Transverse colon (tissue), 4 donors: Measurements from ENCODE around the gene CHORDC1. TPM values are rescaled to one million over a fixed set of nuclear protein-coding genes. Genes with fewer than 3 reads are reported as not detected.
A peak's percentile ranks its signal among the peaks of the same experiment; 100 is the strongest.

Source experiments
- DNase-seq: peaks from one replicate; pipeline ENCODE4 v3.0.0-alpha.2; 2019
- H3K27ac ChIP-seq, 4 donors: fragments of 200-600 bp; sonication (generic); 2 replicates each; pipeline ENCODE4 v1.5.1; 2016 to 2018; ENCODE audit warnings: inconsistent platforms in 4 of 4
- H3K27me3 ChIP-seq: fragments of 200-600 bp; sonication (generic); 2 replicates; pipeline ENCODE4 v1.5.1; 2017; ENCODE audit warnings: inconsistent platforms
- H3K36me3 ChIP-seq, 4 donors: fragments of 200-600 bp; sonication (generic); 2 replicates each; pipeline ENCODE4 v1.5.1; 2017 to 2019; ENCODE audit warnings: inconsistent platforms in 4 of 4
- H3K4me1 ChIP-seq, 4 donors: fragments of 200-600 bp; sonication (generic); 2 replicates each; pipeline ENCODE4 v1.5.1; 2017 to 2020; ENCODE audit warnings: inconsistent platforms in 4 of 4
- H3K4me3 ChIP-seq, 4 donors: fragments of 200-600 bp; sonication (generic); 1 replicate in 1 of 4; 2 replicates in 3 of 4; pipeline versions ENCODE4 v1.5.1 to v1.6.1; 2017 to 2019; ENCODE audit warnings: inconsistent platforms in 4 of 4
- H3K9me3 ChIP-seq, 2 donors: fragments of 200-600 bp; sonication (generic); 2 replicates each; pipeline ENCODE4 v1.5.1; 2017 to 2019; ENCODE audit warnings: inconsistent platforms in 2 of 2
- CTCF ChIP-seq, 5 experiments: fragments of 200-600 bp in 3 of 5; fragments of 450-650 bp in 2 of 5; sonication (generic) in 3 of 5; IDR thresholded peaks; 1 replicate in 2 of 5; 2 replicates in 3 of 5; pipeline ENCODE4 v1.5.1; 2016 to 2017; ENCODE audit warnings: antibody characterized with exemption in 5 of 5, inconsistent platforms in 3 of 5, mild to moderate bottlenecking in 2 of 5, moderate library complexity in 1 of 5
- EP300 ChIP-seq: sonication (generic); formaldehyde crosslinking; IDR thresholded peaks from one replicate; pipeline ENCODE4 v1.6.1; 2017; ENCODE audit warnings: antibody characterized with exemption, low read depth
- POLR2A ChIP-seq: fragments of 450-650 bp; IDR thresholded peaks from one replicate; pipeline ENCODE4 v1.6.1; 2016; ENCODE audit warnings: antibody characterized with exemption, mild to moderate bottlenecking, moderate library complexity
- POLR2AphosphoS5 ChIP-seq, 3 donors: sonication (generic); formaldehyde crosslinking; IDR thresholded peaks; one replicate each; pipeline ENCODE4 v1.6.1; 2016; ENCODE audit warnings: antibody characterized with exemption in 3 of 3
- WGBS, 2 donors: methylation state at CpG; one replicate each; pipeline ENCODE4 v1.1.5; 2018; ENCODE audit warnings: low coverage in 1 of 2; 5-methylcytosine and 5-hydroxymethylcytosine counted together
- in situ Hi-C, 4 donors: fragments of 200-750 bp; cut with MboI; loops; one replicate each; pipeline versions ENCODE4 v1.15.0 to v1.15.1; 2017; ENCODE audit warnings: low sequenced_read_pairs in 3 of 4, low pct_ligation_motif_present in 1 of 4, low pct_unique_long_range_greater_than_20kb in 1 of 4
- intact Hi-C: fragments of 100-400 bp; cut with DNase I; formaldehyde crosslinking; loops from one replicate; pipeline ENCODE4 v1.15.1; 2023; ENCODE audit warnings: low total_unique reads
- total RNA-seq, 4 donors: library from RNA; depleted of rRNA; stranded (reverse); fragments of >200 nt; gene quantifications; one replicate each; pipeline ENCODE4 v1.1.0, GENCODE V29; 2016

The CHORDC1 gene
- total RNA-seq, 4 donors from 2014 or later, result 25.9 to 50.5 (median 32.0) TPM

- WGBS, 2 donors, result 46 to 56% methylated on average over 2 of the region's 2 CpGs
- Histone ChIP-seq H3K4me3 (no peak overlapping the region), H3K27me3 (no peaks in the 10 kb centered on the region), H3K27ac (no peak overlapping the region), H3K36me3 (no peaks in the 10 kb centered on the region), H3K4me1 (peaks cover 0 to 15% (median 3%) of the 10 kb centered on the region in 4 donors), H3K9me3 (no peaks in the 10 kb centered on the region)
- no peak for DNase-seq
- TF ChIP-seq POLR2AphosphoS5 (IDR thresholded peaks at IDR 0.05), result no peak
- no peak for TF ChIP-seq POLR2A
- TF ChIP-seq EP300, result no peak
- TF ChIP-seq CTCF (IDR thresholded peaks at IDR 0.05), result no peak
- in situ Hi-C loops, result no loop called here
- intact Hi-C loops, result no loop called here
These were observed 12.1 kb upstream of the CHORDC1 start for GRCh38 chr11:90234977-90235376.

- Histone ChIP-seq H3K27ac (no peak overlapping the region), H3K4me1 (peaks cover 0 to 9% (median 3%) of the 10 kb centered on the region in 4 donors), H3K4me3 (no peak overlapping the region), H3K36me3 (no peaks in the 10 kb centered on the region), H3K27me3 (no peaks in the 10 kb centered on the region), H3K9me3 (no peaks in the 10 kb centered on the region)
- intact Hi-C loops, result no loop called here
- 56% methylated on average over 1 of the region's 1 CpG for WGBS, 2 donors
- in situ Hi-C loops, result no loop called here
- no peak for DNase-seq
- TF ChIP-seq POLR2A (no peak), EP300 (no peak), CTCF (IDR thresholded peaks at IDR 0.05) (no peak), POLR2AphosphoS5 (IDR thresholded peaks at IDR 0.05) (no peak)
These were observed 6.9 kb upstream of the CHORDC1 start for GRCh38 chr11:90229791-90230190.

- no peak for DNase-seq
- in situ Hi-C loops (no loop called here), intact Hi-C loops (no loop called here)
- no peak for TF ChIP-seq POLR2A
- TF ChIP-seq EP300, result no peak
- no peak for TF ChIP-seq CTCF (IDR thresholded peaks at IDR 0.05)
- Histone ChIP-seq H3K27me3 (no peaks in the 10 kb centered on the region), H3K27ac (no peak overlapping the region), H3K36me3 (no peaks in the 10 kb centered on the region), H3K9me3 (no peaks in the 10 kb centered on the region), H3K4me3 (no peak overlapping the region), H3K4me1 (peaks cover 0 to 12% (median 7%) of the 10 kb centered on the region in 4 donors)
- 100% methylated on average over 1 to 3 of the region's 3 CpGs for WGBS, 2 donors
These were observed 5.2 kb upstream of the CHORDC1 start for GRCh38 chr11:90228056-90228455.

- Histone ChIP-seq H3K9me3 (no peaks in the 10 kb centered on the region), H3K4me1 (peaks cover 11 to 38% (median 14%) of the 10 kb centered on the region in 4 donors), H3K36me3 (no peaks in the 10 kb centered on the region), H3K27me3 (no peaks in the 10 kb centered on the region), H3K4me3 (peak overlapping the region; percentile 68 to 95 (median 81)), H3K27ac (peak overlapping the region; percentile 90 to 95 (median 92))
- intact Hi-C loops (no loop called here), in situ Hi-C loops (no loop called here)
- DNase-seq, result no peak
- 0 to 1% methylated on average over 5 to 12 of the region's 12 CpGs for WGBS, 2 donors
- no peak for TF ChIP-seq POLR2AphosphoS5 (IDR thresholded peaks at IDR 0.05)
- no peak for TF ChIP-seq POLR2A
- no peak for TF ChIP-seq CTCF (IDR thresholded peaks at IDR 0.05)
- TF ChIP-seq EP300, result no peak
These were observed 368 bp upstream of the CHORDC1 start for GRCh38 chr11:90223248-90223585.
